Left lung (tissue), 10 donors: ENCODE data around the gene LIM2. TPM values are rescaled to one million over a fixed set of nuclear protein-coding genes. Genes with fewer than 3 reads are reported as not detected.

Source experiments
- ATAC-seq: fragments of 200-7000 bp; cut with Tn5 transposase; one replicate; pipeline ENCODE4 v1.9.1; 2020; ENCODE audit warnings: moderate library complexity
- DNase-seq, 4 donors: peaks; one replicate each; pipeline ENCODE4 v3.0.0-alpha.2; 2013 to 2020
- H3K27ac ChIP-seq, 2 donors: fragments of 200-600 bp; sonication (generic) in 1 of 2; one replicate each; pipeline versions ENCODE4 v1.5.0 to v1.8.0; 2020 to 2021
- H3K27me3 ChIP-seq, 2 donors: fragments of 200-600 bp; sonication (generic) in 1 of 2; one replicate each; pipeline versions ENCODE4 v1.5.0 to v1.8.0; 2020 to 2021
- H3K36me3 ChIP-seq, 2 donors: fragments of 200-600 bp; sonication (generic) in 1 of 2; one replicate each; pipeline versions ENCODE4 v1.5.0 to v1.8.0; 2020 to 2021
- H3K4me1 ChIP-seq, 2 donors: fragments of 200-600 bp; one replicate each; pipeline ENCODE4 v1.8.0; 2021
- H3K4me3 ChIP-seq, 2 donors: fragments of 200-600 bp; sonication (generic) in 1 of 2; one replicate each; pipeline versions ENCODE4 v1.5.0 to v1.8.0; 2020 to 2021; ENCODE audit warnings: mild to moderate bottlenecking in 1 of 2
- H3K9me3 ChIP-seq, 2 donors: fragments of 200-600 bp; sonication (generic) in 1 of 2; one replicate each; pipeline versions ENCODE4 v1.5.0 to v1.8.0; 2020 to 2021
- intact Hi-C, 2 donors: fragments of 100-400 bp; cut with DNase I; formaldehyde crosslinking; loops; one replicate each; pipeline versions ENCODE4 v1.11.2 to v1.14.2; 2022
- polyA plus RNA-seq, 6 donors: library from polyadenylated mRNA; unstranded; fragments of 120-200 nt; gene quantifications; one replicate each; pipeline ENCODE4 v1.2.1, GENCODE V29; 2013; ENCODE audit not compliant: insufficient read length in 6 of 6
- total RNA-seq, 2 donors: library from RNA; stranded (reverse); fragmentation: NEBNext Ultra II Directional; extraction: Animal tissue kit (Norgen Biotek cat#: 25700); gene quantifications; one replicate each; pipeline ENCODE4 v1.2.1, GENCODE V29; 2021
- TF ChIP-seq, protein P1 (sequence below), 2 donors: fragments of 200-600 bp; sonication (generic) in 1 of 2; IDR thresholded peaks; one replicate each; pipeline versions ENCODE4 v1.5.0 to v1.8.0; 2021; ENCODE audit warnings: antibody characterized with exemption in 2 of 2
- donor health status: DM: no; HTN: yes; CAD: no.
- donor health status: DM: no; HTN: no; CAD: no.

The LIM2 gene
- total and polyA plus RNA-seq, 8 donors, result not detected

DNA sequence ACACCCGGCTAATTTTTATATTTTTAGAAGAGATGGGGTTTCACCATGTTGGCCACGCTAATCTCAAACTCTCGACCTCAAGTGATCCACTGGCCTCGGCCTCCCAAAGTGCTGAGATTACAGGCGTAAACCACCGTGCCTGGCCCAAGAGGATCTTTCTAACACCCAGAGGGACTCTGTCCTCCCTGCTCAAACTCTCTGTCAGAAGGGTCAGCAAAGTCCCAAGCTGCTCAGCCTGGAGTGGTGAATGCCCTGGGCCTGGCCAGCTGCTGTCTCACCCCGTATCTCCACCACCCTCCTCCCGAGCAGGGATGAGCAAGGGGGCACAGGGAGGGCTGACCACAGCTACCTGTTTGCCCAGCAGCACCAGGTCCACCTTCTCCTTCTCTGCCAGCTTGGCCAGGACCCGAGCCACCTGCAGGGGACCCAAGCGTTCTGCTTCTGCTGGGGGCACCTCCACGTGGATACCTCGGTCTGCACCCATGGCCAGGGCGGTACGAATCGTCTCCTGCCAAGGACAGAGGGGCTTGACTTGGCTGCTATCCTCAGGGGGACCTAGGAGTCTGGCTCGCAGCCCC lies 34.9 kb downstream of the LIM2 start:
- H3K9me3 ChIP-seq, result no peaks in the 10 kb centered on the region
- H3K4me3 ChIP-seq, result no peak overlapping the region
- ATAC-seq (no peak), DNase-seq (no peak)
- no peak overlapping the region for H3K27ac ChIP-seq
- H3K4me1 ChIP-seq, result no peaks in the 10 kb centered on the region
- intact Hi-C loops, result no loop called here
- no peaks in the 10 kb centered on the region for H3K27me3 ChIP-seq
- TF ChIP-seq, protein P1, sequence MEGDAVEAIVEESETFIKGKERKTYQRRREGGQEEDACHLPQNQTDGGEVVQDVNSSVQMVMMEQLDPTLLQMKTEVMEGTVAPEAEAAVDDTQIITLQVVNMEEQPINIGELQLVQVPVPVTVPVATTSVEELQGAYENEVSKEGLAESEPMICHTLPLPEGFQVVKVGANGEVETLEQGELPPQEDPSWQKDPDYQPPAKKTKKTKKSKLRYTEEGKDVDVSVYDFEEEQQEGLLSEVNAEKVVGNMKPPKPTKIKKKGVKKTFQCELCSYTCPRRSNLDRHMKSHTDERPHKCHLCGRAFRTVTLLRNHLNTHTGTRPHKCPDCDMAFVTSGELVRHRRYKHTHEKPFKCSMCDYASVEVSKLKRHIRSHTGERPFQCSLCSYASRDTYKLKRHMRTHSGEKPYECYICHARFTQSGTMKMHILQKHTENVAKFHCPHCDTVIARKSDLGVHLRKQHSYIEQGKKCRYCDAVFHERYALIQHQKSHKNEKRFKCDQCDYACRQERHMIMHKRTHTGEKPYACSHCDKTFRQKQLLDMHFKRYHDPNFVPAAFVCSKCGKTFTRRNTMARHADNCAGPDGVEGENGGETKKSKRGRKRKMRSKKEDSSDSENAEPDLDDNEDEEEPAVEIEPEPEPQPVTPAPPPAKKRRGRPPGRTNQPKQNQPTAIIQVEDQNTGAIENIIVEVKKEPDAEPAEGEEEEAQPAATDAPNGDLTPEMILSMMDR (IDR thresholded peaks at IDR 0.05), result no peak
- H3K36me3 ChIP-seq, result peaks cover 0 to 40% of the 10 kb centered on the region in 2 donors

DNA sequence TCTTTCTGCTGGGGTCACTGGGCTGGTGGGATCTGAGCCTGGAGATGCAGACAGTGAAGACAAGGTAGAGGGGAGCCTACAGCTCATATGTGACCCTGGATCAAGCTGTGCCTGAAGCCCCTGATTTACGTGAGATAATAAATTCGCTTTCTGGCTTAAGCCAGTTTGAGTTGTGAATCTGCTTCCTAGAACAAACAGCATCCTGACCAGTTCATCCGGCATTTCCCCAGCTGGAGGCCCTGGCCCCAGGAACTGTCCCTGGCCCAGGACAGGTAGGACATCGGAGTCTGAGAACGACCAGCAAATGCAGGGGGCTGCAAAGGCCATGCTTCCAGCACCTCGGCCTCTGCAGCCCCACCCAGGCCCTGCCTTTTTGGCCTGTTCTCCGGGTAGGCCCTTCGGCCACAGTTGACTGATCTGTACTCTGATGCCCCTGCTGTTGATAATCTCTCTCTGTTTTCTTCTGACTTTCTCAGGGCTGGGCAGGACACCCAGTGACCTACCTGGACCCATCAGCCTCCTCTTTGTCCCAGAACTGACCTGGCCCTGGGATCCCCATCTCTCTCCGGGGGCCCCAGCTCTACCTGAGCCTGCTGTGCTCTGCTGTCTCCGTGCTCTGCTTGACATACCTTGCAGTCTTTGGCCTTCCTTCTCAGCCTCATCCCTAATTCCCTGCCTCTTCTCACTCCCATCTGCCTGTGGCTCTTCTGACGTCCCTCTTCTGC lies 36.3 kb downstream of the LIM2 start:
- Histone ChIP-seq H3K9me3 (no peaks in the 10 kb centered on the region), H3K27me3 (no peaks in the 10 kb centered on the region), H3K4me1 (no peaks in the 10 kb centered on the region), H3K27ac (no peak overlapping the region), H3K36me3 (peaks cover 0 to 52% of the 10 kb centered on the region in 2 donors), H3K4me3 (no peak overlapping the region)
- intact Hi-C loops, result no loop called here
- TF ChIP-seq, protein P1 (IDR thresholded peaks at IDR 0.05), result no peak
- ATAC-seq, result no peak
- no peak for DNase-seq

DNA sequence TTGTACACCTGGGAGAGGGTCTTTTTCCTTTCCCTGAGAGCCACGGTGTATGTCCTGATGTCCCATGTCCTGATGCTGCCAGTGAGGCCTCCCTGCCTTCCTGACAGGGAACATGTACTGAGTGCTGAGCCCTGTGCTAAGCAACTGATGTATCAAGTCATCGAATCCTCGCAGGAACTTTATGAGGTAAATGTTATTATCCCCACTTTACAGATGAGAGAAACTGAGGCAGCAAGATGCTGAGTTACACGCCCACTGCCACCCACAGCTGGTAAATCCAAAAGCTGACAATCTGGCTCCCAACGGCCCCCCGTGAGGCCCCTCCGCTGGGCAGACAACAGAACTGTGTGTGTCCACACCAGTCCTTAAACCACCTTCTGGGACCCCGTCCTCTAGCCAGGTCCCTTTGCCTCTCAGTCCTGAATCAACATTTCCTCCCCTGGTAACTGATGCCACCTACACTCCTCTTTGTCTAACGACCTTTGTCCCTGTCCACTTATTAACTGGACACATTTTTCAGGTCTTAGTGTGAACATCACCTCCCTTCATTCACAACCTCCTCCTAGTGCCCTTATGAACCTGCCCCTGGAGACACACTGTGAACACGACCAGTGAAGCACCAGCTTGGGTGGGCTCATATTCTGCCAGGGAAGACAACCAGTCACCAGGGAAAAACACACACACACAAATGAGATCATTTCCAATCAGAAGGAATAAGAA lies 40.4 kb downstream of the LIM2 start:
- Histone ChIP-seq H3K36me3 (peaks cover 0 to 57% of the 10 kb centered on the region in 2 donors), H3K9me3 (no peaks in the 10 kb centered on the region), H3K27ac (no peak overlapping the region), H3K4me1 (no peaks in the 10 kb centered on the region), H3K4me3 (no peak overlapping the region), H3K27me3 (no peaks in the 10 kb centered on the region)
- no peak for ATAC-seq
- no peak for DNase-seq
- intact Hi-C loops, result no loop called here
- TF ChIP-seq, protein P1 (IDR thresholded peaks at IDR 0.05), result no peak

DNA sequence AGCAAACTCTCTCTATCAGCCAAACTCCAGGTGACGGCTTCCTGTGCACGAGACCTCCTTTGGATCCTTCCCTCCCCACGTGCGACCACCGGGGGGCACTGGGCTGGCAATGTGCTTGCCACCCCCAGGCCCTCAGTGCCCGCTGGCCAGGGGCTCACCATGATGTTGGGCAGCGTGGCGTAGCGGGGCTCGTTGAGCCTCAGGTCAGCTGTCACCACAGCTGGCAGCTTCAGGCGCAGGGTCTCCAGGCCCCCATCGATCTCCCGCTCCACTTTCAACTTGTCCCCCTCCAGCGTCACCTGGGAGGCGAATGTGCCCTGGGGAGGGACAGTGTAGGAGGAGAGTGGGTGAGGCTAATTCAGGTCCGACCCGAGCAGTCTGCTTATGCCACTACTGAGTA lies 41.0 kb downstream of the LIM2 start:
- Histone ChIP-seq H3K27me3 (no peaks in the 10 kb centered on the region), H3K9me3 (no peaks in the 10 kb centered on the region), H3K36me3 (peaks cover 0 to 51% of the 10 kb centered on the region in 2 donors), H3K27ac (no peak overlapping the region), H3K4me1 (no peaks in the 10 kb centered on the region), H3K4me3 (no peak overlapping the region)
- intact Hi-C loops, result no loop called here
- TF ChIP-seq, protein P1 (IDR thresholded peaks at IDR 0.05), result no peak
- ATAC-seq, result no peak
- no peak for DNase-seq

DNA sequence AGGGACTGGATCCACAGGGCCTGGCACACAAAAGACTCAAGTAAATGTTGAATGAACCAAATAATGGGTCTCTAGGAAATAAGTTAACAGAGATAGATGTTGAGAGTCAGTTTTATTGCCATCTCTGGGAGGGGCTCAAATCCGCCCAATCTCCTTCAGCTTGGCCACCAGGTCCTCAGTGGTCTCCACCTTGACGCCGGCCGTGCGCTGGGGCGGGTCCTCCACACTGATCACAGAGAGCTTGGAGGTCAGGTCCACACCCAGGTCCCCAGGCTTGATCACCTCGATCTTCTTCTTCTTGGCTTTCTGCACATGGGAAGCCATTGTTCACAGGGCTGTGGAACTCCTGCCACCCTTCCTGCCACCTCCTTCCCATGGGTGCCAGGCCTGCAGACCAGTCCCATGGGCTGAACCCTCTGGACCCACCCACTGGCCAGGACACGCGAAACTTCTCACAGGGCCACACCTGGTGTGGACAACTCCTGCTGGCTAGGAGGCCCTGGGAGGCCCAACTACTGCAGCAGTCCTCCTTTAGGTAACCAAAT lies 42.6 kb downstream of the LIM2 start:
- intact Hi-C loops, result no loop called here
- no peak for DNase-seq
- Histone ChIP-seq H3K4me3 (no peak overlapping the region), H3K27me3 (peaks cover 0 to 12% of the 10 kb centered on the region in 2 donors), H3K27ac (no peak overlapping the region), H3K9me3 (no peaks in the 10 kb centered on the region), H3K36me3 (peaks cover 0 to 35% of the 10 kb centered on the region in 2 donors), H3K4me1 (peaks cover 2 to 6% of the 10 kb centered on the region in 2 donors)
- TF ChIP-seq, protein P1 (IDR thresholded peaks at IDR 0.05), result no peak
- no peak for ATAC-seq
